Measurements from ENCODE around the gene CAT.

CAT gene

DNA sequence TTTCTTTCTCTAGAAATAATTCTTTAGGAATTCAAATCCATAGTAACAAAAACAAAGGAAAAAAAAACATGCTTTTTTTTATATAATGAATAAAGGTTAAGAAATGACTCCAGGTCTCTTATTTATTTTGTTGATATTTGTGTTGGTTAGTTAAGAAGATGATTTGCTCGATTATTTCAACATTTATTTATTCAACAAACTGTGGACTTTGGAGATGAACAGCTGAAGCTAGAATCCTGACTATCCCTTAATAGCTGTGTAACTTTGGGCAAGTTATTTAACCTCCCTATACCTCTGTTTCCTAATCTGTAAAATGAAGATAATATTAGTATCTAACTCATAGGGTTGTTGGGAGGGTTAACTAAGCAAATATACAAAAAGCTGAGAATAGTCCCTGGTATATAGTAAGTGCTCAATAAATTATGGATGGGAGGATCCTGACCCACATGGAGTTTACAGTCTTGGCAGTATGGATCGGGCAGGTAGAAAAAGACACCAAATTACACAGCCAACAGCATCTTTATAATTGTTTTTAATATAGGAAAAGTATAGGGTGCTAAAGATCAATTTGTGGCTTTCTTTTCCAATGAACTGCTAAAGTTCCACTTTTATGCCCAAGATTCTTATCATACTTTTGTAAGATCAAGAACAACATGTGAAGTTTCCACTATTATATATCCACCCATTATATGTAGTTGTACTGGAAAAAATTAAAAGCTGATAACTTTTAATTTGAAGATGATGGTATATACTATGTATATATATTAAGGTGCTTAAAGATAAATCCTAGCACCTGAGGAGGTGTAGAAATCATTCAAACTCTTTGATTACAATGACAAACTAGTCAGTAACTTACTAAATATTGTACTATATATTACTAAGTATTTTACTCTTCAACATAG lies 1.3 kb upstream of the CAT start:
- Histone ChIP-seq H3K36me3 (ENCODE audit: control insufficient read depth, insufficient read depth, low read length) (no peaks in the 10 kb centered on the region), H3K4me3 (replicated peaks; ENCODE audit: low read depth, low read length) (peak overlapping the region; percentile 76), H3K27me3 (replicated peaks; ENCODE audit: control insufficient read depth, insufficient read depth, low read length) (no peaks in the 10 kb centered on the region)
- DNase-seq (ENCODE audit: extremely low read depth, insufficient read length), result no peak
- TF ChIP-seq CTCF (IDR thresholded peaks at IDR 0.05; ENCODE audit: insufficient read depth, low read length, poor library complexity, severe bottlenecking), result no peak

DNA sequence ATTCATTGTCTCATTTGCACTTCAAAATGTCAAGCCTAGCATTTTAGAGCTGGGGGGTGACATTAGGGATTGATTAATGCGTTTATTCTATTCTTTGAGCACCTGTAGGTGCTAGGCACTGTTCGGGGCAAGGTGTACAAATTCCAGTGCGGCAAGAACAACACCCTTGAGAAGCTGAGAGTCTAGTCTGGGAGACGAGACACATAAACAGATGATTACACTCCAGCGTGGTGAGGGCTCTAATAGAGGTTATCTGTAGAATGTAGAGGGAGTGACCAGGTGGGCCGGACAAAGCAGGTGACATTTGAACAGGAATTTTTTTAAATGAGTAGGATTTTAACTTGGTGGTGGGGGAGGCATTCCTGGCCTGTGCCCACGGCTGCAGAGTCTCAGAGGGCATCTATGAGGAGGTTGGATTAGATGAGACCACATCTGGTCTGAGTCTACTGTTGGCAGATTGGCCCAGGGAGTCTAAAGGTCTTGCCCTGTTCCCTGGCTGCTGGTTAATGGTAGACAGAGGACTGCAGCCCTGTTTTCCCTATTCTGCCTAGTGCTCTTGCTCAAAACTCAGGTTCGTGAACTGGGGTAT lies 970 bp downstream of the CAT start:
- no peak for TF ChIP-seq CTCF (IDR thresholded peaks at IDR 0.05; ENCODE audit: insufficient read depth, low read length, poor library complexity, severe bottlenecking)
- no peak for DNase-seq (ENCODE audit: extremely low read depth, insufficient read length)
- Histone ChIP-seq H3K36me3 (ENCODE audit: control insufficient read depth, insufficient read depth, low read length) (no peaks in the 10 kb centered on the region; the same call in 1 of the 2 replicates), H3K4me3 (replicated peaks; ENCODE audit: low read depth, low read length) (peak overlapping the region; percentile 76), H3K27me3 (replicated peaks; ENCODE audit: control insufficient read depth, insufficient read depth, low read length) (no peaks in the 10 kb centered on the region)

DNA sequence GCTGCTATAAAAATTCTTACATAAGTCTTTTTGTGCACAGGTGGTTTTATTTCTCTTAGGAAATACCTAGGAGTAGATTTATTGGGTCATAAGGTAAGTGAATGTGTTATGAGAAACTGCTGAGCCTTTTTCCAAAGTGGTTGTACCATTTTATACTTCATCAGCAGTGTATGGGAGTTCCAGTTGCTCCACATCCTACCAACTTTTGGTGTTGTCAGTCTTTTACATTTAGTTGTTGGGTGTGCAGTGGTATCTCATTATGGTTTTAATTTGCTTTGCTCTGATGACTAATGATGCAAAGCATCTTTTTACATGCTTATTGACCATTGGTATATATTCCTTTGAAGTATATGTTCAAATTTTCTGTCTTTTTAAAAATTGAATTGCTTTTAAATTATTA lies 3.1 kb downstream of the CAT start:
- Histone ChIP-seq H3K4me3 (replicated peaks; ENCODE audit: low read depth, low read length) (no peak overlapping the region), H3K27me3 (replicated peaks; ENCODE audit: control insufficient read depth, insufficient read depth, low read length) (no peaks in the 10 kb centered on the region), H3K36me3 (ENCODE audit: control insufficient read depth, insufficient read depth, low read length) (no peaks in the 10 kb centered on the region; the same call in 1 of the 2 replicates)
- TF ChIP-seq CTCF (IDR thresholded peaks at IDR 0.05; ENCODE audit: insufficient read depth, low read length, poor library complexity, severe bottlenecking), result no peak
- no peak for DNase-seq (ENCODE audit: extremely low read depth, insufficient read length)

GRCh38 chr11:34443136-34443535 lies 4.4 kb downstream of the CAT start:
- no peak for DNase-seq (ENCODE audit: extremely low read depth, insufficient read length)
- no peak overlapping the region for H3K4me3 ChIP-seq (replicated peaks; ENCODE audit: low read depth, low read length)
- H3K27me3 ChIP-seq (replicated peaks; ENCODE audit: control insufficient read depth, insufficient read depth, low read length), result no peaks in the 10 kb centered on the region
- H3K36me3 ChIP-seq (ENCODE audit: control insufficient read depth, insufficient read depth, low read length), result no peaks in the 10 kb centered on the region; the same call in 1 of the 2 replicates
- no peak for TF ChIP-seq CTCF (IDR thresholded peaks at IDR 0.05; ENCODE audit: insufficient read depth, low read length, poor library complexity, severe bottlenecking)

- Histone ChIP-seq H3K27me3 (replicated peaks; ENCODE audit: control insufficient read depth, insufficient read depth, low read length) (no peaks in the 10 kb centered on the region), H3K36me3 (ENCODE audit: control insufficient read depth, insufficient read depth, low read length) (no peaks in the 10 kb centered on the region; the same call in 1 of the 2 replicates), H3K4me3 (replicated peaks; ENCODE audit: low read depth, low read length) (no peak overlapping the region)
- TF ChIP-seq CTCF (IDR thresholded peaks at IDR 0.05; ENCODE audit: insufficient read depth, low read length, poor library complexity, severe bottlenecking), result no peak
- no peak for DNase-seq (ENCODE audit: extremely low read depth, insufficient read length)
Measured at GRCh38 chr11:34444428-34444827, 5.7 kb downstream of the CAT start.

All from GM06990 (cell line).